H7 (cell line): ENCODE data around the gene KCNN1. TPM values are rescaled to one million over a fixed set of nuclear protein-coding genes. Genes with fewer than 3 reads are reported as not detected.
A peak's percentile ranks its signal among the peaks of the same experiment; 100 is the strongest.
"Not testable (repeated sequence)": the region's sequence is repeated elsewhere in the genome, so short reads cannot be mapped to it uniquely, and the experiment has no call there.

Experiments used
- DNase-seq: peaks from one replicate; pipeline ENCODE4 v3.0.0; 2012
- H3K27me3 ChIP-seq: 2 replicates; pipeline ENCODE4 v1.6.0; 2011; ENCODE audit warnings: mild to moderate bottlenecking, low read length; ENCODE audit not compliant: control insufficient read depth, insufficient read depth
- H3K36me3 ChIP-seq: replicated peaks from 2 replicates; pipeline ENCODE4 v1.5.1; 2011; ENCODE audit warnings: low read length; ENCODE audit not compliant: control insufficient read depth, insufficient read depth
- H3K4me3 ChIP-seq: 2 replicates; pipeline ENCODE4 v1.5.1; 2011; ENCODE audit warnings: low read depth, mild to moderate bottlenecking, control low read depth, low read length, moderate library complexity; ENCODE audit not compliant: insufficient read depth
- total RNA-seq: library from RNA; depleted of rRNA; stranded (reverse); fragments of >200 nt; shearing (Covaris generic); gene quantifications from 2 replicates; pipeline ENCODE4 v1.2.3, GENCODE V29; 2014

KCNN1 gene
- total RNA-seq, 1 experiment from 2014 or later, result 7.4 TPM

GRCh38 chr19:17973759-17974158 lies 6.9 kb downstream of the KCNN1 start:
- Histone ChIP-seq H3K27me3 (no peaks in the 10 kb centered on the region), H3K4me3 (no peak overlapping the region), H3K36me3 (no peaks in the 10 kb centered on the region; the same call in 1 of the 2 replicates)
- peak; percentile 45 for DNase-seq

GRCh38 chr19:17974551-17974950 lies 7.6 kb downstream of the KCNN1 start:
- peak; percentile 22 for DNase-seq

GRCh38 chr19:17975032-17975431 lies 8.1 kb downstream of the KCNN1 start:
- Histone ChIP-seq H3K36me3 (no peaks in the 10 kb centered on the region; the same call in 1 of the 2 replicates), H3K27me3 (no peaks in the 10 kb centered on the region), H3K4me3 (no peak overlapping the region)
- DNase-seq, result peak; percentile 32

More at GRCh38 chr19:17974551-17974950, 7.6 kb downstream of the KCNN1 start:
- Histone ChIP-seq H3K27me3 (no peaks in the 10 kb centered on the region), H3K36me3 (no peaks in the 10 kb centered on the region; the same call in 1 of the 2 replicates), H3K4me3 (no peak overlapping the region)

GRCh38 chr19:17977021-17977420 lies 10.1 kb downstream of the KCNN1 start:
- no peak for DNase-seq
- Histone ChIP-seq H3K27me3 (no peaks in the 10 kb centered on the region), H3K36me3 (no peaks in the 10 kb centered on the region; the same call in 1 of the 2 replicates), H3K4me3 (no peak overlapping the region)

GRCh38 chr19:17977488-17977887 lies 10.6 kb downstream of the KCNN1 start:
- Histone ChIP-seq H3K36me3 (no peaks in the 10 kb centered on the region; the same call in 1 of the 2 replicates), H3K4me3 (no peak overlapping the region), H3K27me3 (no peaks in the 10 kb centered on the region)
- DNase-seq, result no peak

- Histone ChIP-seq H3K27me3 (no peaks in the 10 kb centered on the region), H3K4me3 (no peak overlapping the region), H3K36me3 (no peaks in the 10 kb centered on the region)
- peak; percentile 34 for DNase-seq
Measured at GRCh38 chr19:17981611-17982010, 14.7 kb downstream of the KCNN1 start.

- Histone ChIP-seq H3K27me3 (no peaks in the 10 kb centered on the region), H3K36me3 (no peaks in the 10 kb centered on the region), H3K4me3 (no peak overlapping the region)
- no peak for DNase-seq
Measured at GRCh38 chr19:17982430-17982829, 15.5 kb downstream of the KCNN1 start.

GRCh38 chr19:17985037-17985818 lies 18.3 kb downstream of the KCNN1 start:
- Histone ChIP-seq H3K27me3 (no peaks in the 10 kb centered on the region), H3K4me3 (no peak overlapping the region), H3K36me3 (no peaks in the 10 kb centered on the region)
- DNase-seq, result peak; percentile 65

GRCh38 chr19:17986569-17986968 lies 19.7 kb downstream of the KCNN1 start:
- not testable (repeated sequence) for DNase-seq, H3K36me3 ChIP-seq, H3K4me3 ChIP-seq, H3K27me3 ChIP-seq

- H3K36me3 ChIP-seq, result no peaks in the 10 kb centered on the region
- no peaks in the 10 kb centered on the region for H3K27me3 ChIP-seq
- peak; percentile 8 for DNase-seq
- H3K4me3 ChIP-seq, result no peak overlapping the region
Measured at GRCh38 chr19:17988161-17988560, 21.3 kb downstream of the KCNN1 start.

GRCh38 chr19:17989425-17990094 lies 22.7 kb downstream of the KCNN1 start:
- no peak overlapping the region for H3K4me3 ChIP-seq
- no peaks in the 10 kb centered on the region for H3K27me3 ChIP-seq
- no peaks in the 10 kb centered on the region for H3K36me3 ChIP-seq
- DNase-seq, result peak; percentile 14

GRCh38 chr19:17993076-17993813 lies 26.3 kb downstream of the KCNN1 start:
- H3K27me3 ChIP-seq, result no peaks in the 10 kb centered on the region

GRCh38 chr19:17996826-17997316 lies 30.0 kb downstream of the KCNN1 start:
- peaks cover 23% of the 10 kb centered on the region for H3K27me3 ChIP-seq
- no peak overlapping the region for H3K4me3 ChIP-seq
- peak; percentile 97 for DNase-seq
- no peaks in the 10 kb centered on the region for H3K36me3 ChIP-seq

More at GRCh38 chr19:17993076-17993813, 26.3 kb downstream of the KCNN1 start:
- H3K36me3 ChIP-seq, result no peaks in the 10 kb centered on the region
- DNase-seq, result peak; percentile 60
- no peak overlapping the region for H3K4me3 ChIP-seq

GRCh38 chr19:17997969-17998826 lies 31.3 kb downstream of the KCNN1 start:
- Histone ChIP-seq H3K36me3 (no peaks in the 10 kb centered on the region), H3K27me3 (peaks cover 29% of the 10 kb centered on the region), H3K4me3 (no peak overlapping the region)
- peak; percentile 78 for DNase-seq
